BLaER1 (cell line): ENCODE measurements around the gene KIAA0232.

ENCODE experiments used
- H3K27ac ChIP-seq: shearing (Covaris generic); formaldehyde crosslinking; 2 replicates; pipeline ENCODE4 v1.8.1; 2022
- H3K27me3 ChIP-seq: shearing (Covaris generic); formaldehyde crosslinking; 2 replicates; pipeline ENCODE4 v1.8.1; 2022
- H3K36me3 ChIP-seq: shearing (Covaris generic); formaldehyde crosslinking; 2 replicates; pipeline ENCODE4 v1.8.1; 2022
- H3K4me1 ChIP-seq: shearing (Covaris generic); formaldehyde crosslinking; 2 replicates; pipeline ENCODE4 v1.8.1; 2022
- H3K4me2 ChIP-seq: shearing (Covaris generic); formaldehyde crosslinking; 2 replicates; pipeline ENCODE4 v1.8.1; 2022
- H3K4me3 ChIP-seq: shearing (Covaris generic); formaldehyde crosslinking; 2 replicates; pipeline ENCODE4 v1.8.1; 2022
- H3K9ac ChIP-seq: shearing (Covaris generic); formaldehyde crosslinking; 2 replicates; pipeline ENCODE4 v1.8.1; 2022
- H3K9me3 ChIP-seq: shearing (Covaris generic); formaldehyde crosslinking; 2 replicates; pipeline ENCODE4 v1.8.1; 2022
- H4K20me1 ChIP-seq: shearing (Covaris generic); formaldehyde crosslinking; 2 replicates; pipeline ENCODE4 v1.8.1; 2022
- Cebpa-rat ChIP-seq: shearing (Covaris generic); IDR thresholded peaks from 2 replicates; pipeline ENCODE4 v1.8.1; 2022

KIAA0232 gene, protein sequence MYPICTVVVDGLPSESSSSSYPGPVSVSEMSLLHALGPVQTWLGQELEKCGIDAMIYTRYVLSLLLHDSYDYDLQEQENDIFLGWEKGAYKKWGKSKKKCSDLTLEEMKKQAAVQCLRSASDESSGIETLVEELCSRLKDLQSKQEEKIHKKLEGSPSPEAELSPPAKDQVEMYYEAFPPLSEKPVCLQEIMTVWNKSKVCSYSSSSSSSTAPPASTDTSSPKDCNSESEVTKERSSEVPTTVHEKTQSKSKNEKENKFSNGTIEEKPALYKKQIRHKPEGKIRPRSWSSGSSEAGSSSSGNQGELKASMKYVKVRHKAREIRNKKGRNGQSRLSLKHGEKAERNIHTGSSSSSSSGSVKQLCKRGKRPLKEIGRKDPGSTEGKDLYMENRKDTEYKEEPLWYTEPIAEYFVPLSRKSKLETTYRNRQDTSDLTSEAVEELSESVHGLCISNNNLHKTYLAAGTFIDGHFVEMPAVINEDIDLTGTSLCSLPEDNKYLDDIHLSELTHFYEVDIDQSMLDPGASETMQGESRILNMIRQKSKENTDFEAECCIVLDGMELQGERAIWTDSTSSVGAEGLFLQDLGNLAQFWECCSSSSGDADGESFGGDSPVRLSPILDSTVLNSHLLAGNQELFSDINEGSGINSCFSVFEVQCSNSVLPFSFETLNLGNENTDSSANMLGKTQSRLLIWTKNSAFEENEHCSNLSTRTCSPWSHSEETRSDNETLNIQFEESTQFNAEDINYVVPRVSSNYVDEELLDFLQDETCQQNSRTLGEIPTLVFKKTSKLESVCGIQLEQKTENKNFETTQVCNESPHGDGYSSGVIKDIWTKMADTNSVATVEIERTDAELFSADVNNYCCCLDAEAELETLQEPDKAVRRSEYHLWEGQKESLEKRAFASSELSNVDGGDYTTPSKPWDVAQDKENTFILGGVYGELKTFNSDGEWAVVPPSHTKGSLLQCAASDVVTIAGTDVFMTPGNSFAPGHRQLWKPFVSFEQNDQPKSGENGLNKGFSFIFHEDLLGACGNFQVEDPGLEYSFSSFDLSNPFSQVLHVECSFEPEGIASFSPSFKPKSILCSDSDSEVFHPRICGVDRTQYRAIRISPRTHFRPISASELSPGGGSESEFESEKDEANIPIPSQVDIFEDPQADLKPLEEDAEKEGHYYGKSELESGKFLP (N-terminal part only)

DNA sequence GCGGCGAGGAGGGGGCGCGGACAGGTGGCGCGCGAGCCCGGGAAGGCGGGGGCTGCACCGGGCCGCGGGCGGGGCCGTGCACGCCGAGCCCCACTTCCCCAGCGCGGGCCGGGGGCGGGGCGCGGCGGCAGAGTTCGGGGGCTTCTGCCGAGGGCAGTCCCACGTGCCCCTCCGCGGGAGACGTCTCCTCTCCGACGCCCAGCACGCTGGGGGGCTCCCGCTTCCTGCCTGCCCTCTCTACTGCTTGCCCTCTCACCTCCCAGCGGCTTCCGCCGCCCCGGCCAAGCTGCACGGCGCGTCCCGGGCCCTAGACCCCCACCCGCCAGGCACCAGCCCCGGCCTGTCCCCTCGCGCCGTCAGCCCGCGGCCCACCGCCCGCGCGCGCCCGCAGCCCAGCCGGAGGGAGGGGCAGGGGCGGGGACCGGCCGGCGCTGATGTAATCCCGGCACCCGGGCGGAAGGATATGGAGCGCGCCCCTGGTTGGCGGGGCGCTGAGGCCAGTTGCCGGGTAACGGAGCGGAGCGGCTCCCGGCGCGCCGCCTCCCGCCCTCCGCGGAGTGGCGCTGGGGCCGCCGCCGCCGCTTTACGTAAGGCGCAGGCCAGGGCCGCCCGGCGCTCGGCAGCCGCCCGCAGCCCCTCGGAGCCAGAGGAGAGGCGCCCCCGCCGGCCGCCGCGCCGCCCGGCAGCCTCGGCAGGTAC, at the start of gene KIAA0232:
KIAA0232 (plus strand) TSS at position 581 of the 699 bp plus-strand sequence. CDS start 41,727 bp downstream, outside the sequence.
- Histone ChIP-seq H3K4me2 (peak within 1 kb of the TSS; percentile 96), H3K9me3 (no peaks in the 10 kb centered on the region), H3K9ac (peak within 1 kb of the TSS; percentile 99), H3K27me3 (no peaks in the 10 kb centered on the region), H3K4me3 (peak within 1 kb of the TSS; percentile 98), H3K27ac (peak within 1 kb of the TSS; percentile 99), H4K20me1 (peaks cover 38% of the 10 kb centered on the region), H3K36me3 (peaks cover 24% of the 10 kb centered on the region), H3K4me1 (peaks cover 78% of the 10 kb centered on the region)
- peak; percentile 73; the same call in 1 of the 2 replicates for TF ChIP-seq Cebpa-rat

- H3K9me3 ChIP-seq: no peaks in the 10 kb centered on the region
- H3K4me1 ChIP-seq: peaks cover 22% of the 10 kb centered on the region
- TF ChIP-seq Cebpa-rat: no peak
- H3K27me3 ChIP-seq: no peaks in the 10 kb centered on the region
- H3K4me2 ChIP-seq: no peak overlapping the region
- no peak overlapping the region for H3K4me3 ChIP-seq
- no peak overlapping the region for H3K9ac ChIP-seq
- H3K36me3 ChIP-seq: no peaks in the 10 kb centered on the region
- H3K27ac ChIP-seq: no peak overlapping the region
- H4K20me1 ChIP-seq: no peaks in the 10 kb centered on the region
Observed at GRCh38 chr4:6733358-6734164, 49.0 kb upstream of the KIAA0232 start.

DNA sequence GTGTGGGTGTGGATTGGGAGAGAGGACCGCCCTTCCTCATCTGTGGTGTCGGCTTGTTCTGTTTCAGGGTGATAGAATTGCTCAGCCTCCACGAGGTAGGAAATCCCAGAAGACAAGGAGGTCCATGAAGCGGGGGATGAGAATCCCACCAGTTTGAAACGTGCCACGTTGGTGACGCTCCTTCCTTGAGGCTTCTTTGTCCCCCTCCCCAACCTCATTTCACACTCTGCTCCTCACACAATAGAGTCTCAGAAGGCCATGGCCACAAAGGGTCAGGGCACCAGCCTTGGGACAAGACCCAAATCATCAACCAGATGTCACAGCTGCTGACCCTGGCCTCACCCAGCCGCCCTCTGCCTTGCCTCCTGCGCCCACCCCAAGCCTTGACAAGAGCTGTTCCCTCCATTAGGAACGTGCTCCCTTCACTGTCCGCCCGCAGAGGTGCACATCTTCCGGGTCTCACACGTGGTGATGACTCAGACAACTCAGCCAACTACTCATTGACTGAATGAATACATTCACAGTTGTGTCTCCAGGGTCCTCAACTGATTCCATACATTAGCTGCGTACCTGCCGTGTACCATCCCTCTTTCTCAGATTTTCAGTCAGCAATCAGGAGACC, 48.3 kb upstream of the KIAA0232 start:
- H3K4me3 ChIP-seq: no peak overlapping the region
- H4K20me1 ChIP-seq: no peaks in the 10 kb centered on the region
- no peak overlapping the region for H3K9ac ChIP-seq
- no peaks in the 10 kb centered on the region for H3K9me3 ChIP-seq
- no peak overlapping the region for H3K4me2 ChIP-seq
- H3K4me1 ChIP-seq: peaks cover 15% of the 10 kb centered on the region
- no peaks in the 10 kb centered on the region for H3K27me3 ChIP-seq
- H3K27ac ChIP-seq: no peak overlapping the region
- no peaks in the 10 kb centered on the region for H3K36me3 ChIP-seq
- TF ChIP-seq Cebpa-rat: no peak

- Histone ChIP-seq H3K27me3 (no peaks in the 10 kb centered on the region), H3K9ac (no peak overlapping the region), H3K36me3 (no peaks in the 10 kb centered on the region), H4K20me1 (no peaks in the 10 kb centered on the region), H3K4me1 (peaks cover 14% of the 10 kb centered on the region), H3K9me3 (peaks cover 18% of the 10 kb centered on the region), H3K4me2 (no peak overlapping the region), H3K4me3 (no peak overlapping the region), H3K27ac (no peak overlapping the region)
- TF ChIP-seq Cebpa-rat: no peak
Observed at GRCh38 chr4:6739920-6740319, 42.6 kb upstream of the KIAA0232 start.

GRCh38 chr4:6740347-6740746, 42.2 kb upstream of the KIAA0232 start:
- Histone ChIP-seq H3K4me1 (peaks cover 14% of the 10 kb centered on the region), H3K9ac (no peak overlapping the region), H3K27me3 (no peaks in the 10 kb centered on the region), H3K27ac (no peak overlapping the region), H3K4me2 (no peak overlapping the region), H3K4me3 (no peak overlapping the region), H3K9me3 (peaks cover 21% of the 10 kb centered on the region), H4K20me1 (no peaks in the 10 kb centered on the region), H3K36me3 (no peaks in the 10 kb centered on the region)
- TF ChIP-seq Cebpa-rat: no peak

- Histone ChIP-seq H3K9me3 (peaks cover 24% of the 10 kb centered on the region), H3K9ac (no peak overlapping the region), H4K20me1 (no peaks in the 10 kb centered on the region), H3K4me3 (no peak overlapping the region), H3K27ac (no peak overlapping the region), H3K4me1 (peaks cover 28% of the 10 kb centered on the region), H3K27me3 (no peaks in the 10 kb centered on the region), H3K36me3 (no peaks in the 10 kb centered on the region), H3K4me2 (peak overlapping the region; percentile 0; the same call in 1 of the 2 replicates)
- no peak for TF ChIP-seq Cebpa-rat
Observed at GRCh38 chr4:6742507-6742906, 40.0 kb upstream of the KIAA0232 start.

- Histone ChIP-seq H3K36me3 (no peaks in the 10 kb centered on the region), H4K20me1 (no peaks in the 10 kb centered on the region), H3K9me3 (peaks cover 24% of the 10 kb centered on the region), H3K4me1 (peaks cover 33% of the 10 kb centered on the region), H3K9ac (no peak overlapping the region), H3K27ac (no peak overlapping the region), H3K27me3 (no peaks in the 10 kb centered on the region), H3K4me2 (0 out of 2 replicates have a peak overlapping the region, but pooled peaks have one; percentile 0), H3K4me3 (no peak overlapping the region)
- TF ChIP-seq Cebpa-rat: no peak
Observed at GRCh38 chr4:6742989-6743388, 39.5 kb upstream of the KIAA0232 start.

DNA sequence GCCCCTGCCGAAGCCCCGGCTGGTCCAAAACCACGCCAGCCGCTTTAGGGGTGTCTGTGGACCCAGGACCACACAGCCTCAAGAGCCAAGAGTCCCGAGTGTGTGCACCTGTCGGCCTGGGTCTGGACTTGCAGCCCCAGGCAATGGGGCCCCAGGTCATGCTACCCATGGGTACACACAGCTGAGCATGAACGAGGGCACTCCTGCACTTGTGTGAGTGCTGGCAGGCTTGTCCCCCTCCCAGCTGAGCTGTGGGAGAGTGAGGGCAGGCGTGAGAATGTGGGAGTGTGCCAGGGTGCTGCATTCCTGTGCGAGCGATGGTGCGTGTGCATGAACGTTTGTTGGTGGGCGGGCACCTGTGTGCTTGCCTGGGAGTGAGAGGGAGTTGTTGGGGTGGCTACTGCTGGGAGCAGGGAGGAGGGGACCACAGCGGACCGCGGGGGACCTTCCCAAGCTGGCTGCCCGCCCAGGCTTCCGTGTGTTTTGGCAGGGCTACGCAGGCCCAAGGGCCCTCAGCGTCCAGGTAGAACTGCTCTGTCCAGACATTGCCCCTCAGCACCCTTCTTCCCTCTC, 35.7 kb upstream of the KIAA0232 start:
- no peak for TF ChIP-seq Cebpa-rat
- H3K4me2 ChIP-seq: peak overlapping the region; percentile 43
- H3K9me3 ChIP-seq: peaks cover 14% of the 10 kb centered on the region
- no peak overlapping the region for H3K9ac ChIP-seq
- H3K36me3 ChIP-seq: no peaks in the 10 kb centered on the region
- H3K27ac ChIP-seq: peak overlapping the region; percentile 49
- H4K20me1 ChIP-seq: no peaks in the 10 kb centered on the region
- H3K4me1 ChIP-seq: peaks cover 66% of the 10 kb centered on the region
- H3K4me3 ChIP-seq: no peak overlapping the region
- no peaks in the 10 kb centered on the region for H3K27me3 ChIP-seq
